Mucosa of stomach (tissue), 1 donor: ENCODE measurements around the gene ZNF516.

ENCODE experiments used
- H3K27me3 ChIP-seq: one replicate; pipeline ENCODE4 v1.7.0; 2013; ENCODE audit warnings: mild to moderate bottlenecking, low read length; ENCODE audit not compliant: control insufficient read depth, insufficient read depth
- H3K36me3 ChIP-seq: one replicate; pipeline ENCODE4 v1.7.0; 2013; ENCODE audit warnings: low read length; ENCODE audit not compliant: control insufficient read depth, insufficient read depth
- H3K4me1 ChIP-seq: one replicate; pipeline ENCODE4 v1.7.0; 2013; ENCODE audit warnings: mild to moderate bottlenecking, low read length; ENCODE audit not compliant: control insufficient read depth, insufficient read depth
- H3K4me3 ChIP-seq: one replicate; pipeline ENCODE4 v1.7.0; 2013; ENCODE audit warnings: low read length
- H3K9ac ChIP-seq: one replicate; pipeline ENCODE4 v1.7.0; 2013; ENCODE audit warnings: mild to moderate bottlenecking, low read length, moderate library complexity
- H3K9me3 ChIP-seq: one replicate; pipeline ENCODE4 v1.7.0; 2013; ENCODE audit warnings: mild to moderate bottlenecking, low read length, moderate library complexity; ENCODE audit not compliant: control insufficient read depth
- donor health status: Pancreatic carcinoma.

ZNF516 gene

GRCh38 chr18:76435316-76435989 is 59.6 kb downstream of the ZNF516 start:
- H3K9ac ChIP-seq: no peak overlapping the region
- no peaks in the 10 kb centered on the region for H3K36me3 ChIP-seq

GRCh38 chr18:76434452-76434851 is 60.6 kb downstream of the ZNF516 start:
- peaks cover 4% of the 10 kb centered on the region for H3K4me1 ChIP-seq
- no peak overlapping the region for H3K9ac ChIP-seq
- no peaks in the 10 kb centered on the region for H3K9me3 ChIP-seq
- no peak overlapping the region for H3K4me3 ChIP-seq
- H3K36me3 ChIP-seq: no peaks in the 10 kb centered on the region
- H3K27me3 ChIP-seq: no peaks in the 10 kb centered on the region

More at GRCh38 chr18:76435316-76435989, 59.6 kb downstream of the ZNF516 start:
- no peaks in the 10 kb centered on the region for H3K9me3 ChIP-seq
- no peaks in the 10 kb centered on the region for H3K4me1 ChIP-seq
- no peak overlapping the region for H3K4me3 ChIP-seq
- H3K27me3 ChIP-seq: no peaks in the 10 kb centered on the region

GRCh38 chr18:76433788-76434187 is 61.3 kb downstream of the ZNF516 start:
- Histone ChIP-seq H3K9me3 (no peaks in the 10 kb centered on the region), H3K9ac (no peak overlapping the region), H3K27me3 (no peaks in the 10 kb centered on the region), H3K4me1 (peaks cover 7% of the 10 kb centered on the region), H3K36me3 (no peaks in the 10 kb centered on the region), H3K4me3 (no peak overlapping the region)

- Histone ChIP-seq H3K27me3 (no peaks in the 10 kb centered on the region), H3K9ac (no peak overlapping the region), H3K36me3 (no peaks in the 10 kb centered on the region), H3K4me1 (peaks cover 7% of the 10 kb centered on the region), H3K9me3 (no peaks in the 10 kb centered on the region), H3K4me3 (no peak overlapping the region)
Observed at GRCh38 chr18:76432970-76433767, 61.9 kb downstream of the ZNF516 start.

- H3K9ac ChIP-seq: no peak overlapping the region
- H3K9me3 ChIP-seq: no peaks in the 10 kb centered on the region
- no peak overlapping the region for H3K4me3 ChIP-seq
- peaks cover 7% of the 10 kb centered on the region for H3K4me1 ChIP-seq
- H3K27me3 ChIP-seq: no peaks in the 10 kb centered on the region
- H3K36me3 ChIP-seq: no peaks in the 10 kb centered on the region
Observed at GRCh38 chr18:76432274-76432755, 62.7 kb downstream of the ZNF516 start.

GRCh38 chr18:76431437-76432273 is 63.4 kb downstream of the ZNF516 start:
- Histone ChIP-seq H3K4me1 (peaks cover 7% of the 10 kb centered on the region), H3K27me3 (no peaks in the 10 kb centered on the region), H3K4me3 (no peak overlapping the region), H3K9me3 (no peaks in the 10 kb centered on the region), H3K9ac (no peak overlapping the region), H3K36me3 (no peaks in the 10 kb centered on the region)

GRCh38 chr18:76430636-76431035 is 64.4 kb downstream of the ZNF516 start:
- Histone ChIP-seq H3K4me3 (no peak overlapping the region), H3K9ac (no peak overlapping the region), H3K27me3 (no peaks in the 10 kb centered on the region), H3K36me3 (no peaks in the 10 kb centered on the region), H3K4me1 (peaks cover 7% of the 10 kb centered on the region), H3K9me3 (no peaks in the 10 kb centered on the region)

- H3K36me3 ChIP-seq: no peaks in the 10 kb centered on the region
- H3K4me3 ChIP-seq: no peak overlapping the region
- H3K9ac ChIP-seq: no peak overlapping the region
- H3K9me3 ChIP-seq: no peaks in the 10 kb centered on the region
- no peaks in the 10 kb centered on the region for H3K27me3 ChIP-seq
- H3K4me1 ChIP-seq: peaks cover 7% of the 10 kb centered on the region
Observed at GRCh38 chr18:76429262-76430126, 65.5 kb downstream of the ZNF516 start.

GRCh38 chr18:76428396-76429261 is 66.4 kb downstream of the ZNF516 start:
- Histone ChIP-seq H3K9me3 (no peaks in the 10 kb centered on the region), H3K36me3 (no peaks in the 10 kb centered on the region)

GRCh38 chr18:76426737-76427305 is 68.2 kb downstream of the ZNF516 start:
- H3K9ac ChIP-seq: no peak overlapping the region
- peaks cover 11% of the 10 kb centered on the region for H3K4me1 ChIP-seq
- no peaks in the 10 kb centered on the region for H3K9me3 ChIP-seq
- no peaks in the 10 kb centered on the region for H3K36me3 ChIP-seq
- H3K4me3 ChIP-seq: no peak overlapping the region
- no peaks in the 10 kb centered on the region for H3K27me3 ChIP-seq

More at GRCh38 chr18:76428396-76429261, 66.4 kb downstream of the ZNF516 start:
- Histone ChIP-seq H3K9ac (no peak overlapping the region), H3K4me3 (no peak overlapping the region), H3K4me1 (peaks cover 7% of the 10 kb centered on the region), H3K27me3 (no peaks in the 10 kb centered on the region)
